Measurements from ENCODE around the gene CYBC1.

CYBC1 gene

DNA sequence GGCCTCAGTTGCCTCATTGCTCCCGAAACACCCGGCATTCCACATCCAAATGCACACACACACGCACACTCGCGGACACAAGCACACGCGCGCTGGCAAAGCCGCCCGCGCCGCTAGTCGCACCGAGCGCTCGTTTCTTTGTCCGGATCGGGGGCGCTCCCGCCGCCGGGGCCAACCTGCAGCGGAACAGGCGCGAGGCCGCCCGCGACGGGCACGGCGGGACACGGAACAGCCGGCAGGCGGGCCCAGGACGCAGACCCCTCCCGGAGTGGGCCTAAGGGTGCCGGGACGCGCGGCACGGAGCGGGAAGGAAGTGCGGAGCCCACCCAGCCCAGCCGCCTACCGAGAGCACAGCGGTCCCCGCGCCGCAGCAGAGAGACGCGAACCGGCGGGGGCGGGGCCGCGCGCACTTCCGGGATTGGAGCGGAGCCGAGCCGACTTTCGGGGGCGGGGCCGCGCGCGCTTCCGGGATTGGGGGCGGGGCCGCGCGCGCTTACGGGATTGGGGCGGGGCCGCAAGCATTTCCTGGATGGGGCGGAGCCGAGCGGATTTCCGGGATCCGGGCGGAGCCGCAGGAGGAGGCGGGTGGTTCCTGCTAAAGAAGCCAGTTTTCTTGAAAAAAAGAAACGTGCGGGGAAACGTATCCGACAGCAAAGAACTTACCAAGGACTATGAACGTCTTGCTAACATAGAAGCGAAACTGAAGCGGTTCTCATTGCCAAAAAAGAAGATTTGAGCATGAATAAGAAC lies at the start of gene CYBC1:
Gene CYBC1, minus strand, starts transcription at position 396 of the 750 bp plus-strand sequence. CDS start 1,498 bp downstream, outside the sequence.
- DNase-seq (ENCODE audit: low read depth, low spot score), result peak; percentile 97

DNA sequence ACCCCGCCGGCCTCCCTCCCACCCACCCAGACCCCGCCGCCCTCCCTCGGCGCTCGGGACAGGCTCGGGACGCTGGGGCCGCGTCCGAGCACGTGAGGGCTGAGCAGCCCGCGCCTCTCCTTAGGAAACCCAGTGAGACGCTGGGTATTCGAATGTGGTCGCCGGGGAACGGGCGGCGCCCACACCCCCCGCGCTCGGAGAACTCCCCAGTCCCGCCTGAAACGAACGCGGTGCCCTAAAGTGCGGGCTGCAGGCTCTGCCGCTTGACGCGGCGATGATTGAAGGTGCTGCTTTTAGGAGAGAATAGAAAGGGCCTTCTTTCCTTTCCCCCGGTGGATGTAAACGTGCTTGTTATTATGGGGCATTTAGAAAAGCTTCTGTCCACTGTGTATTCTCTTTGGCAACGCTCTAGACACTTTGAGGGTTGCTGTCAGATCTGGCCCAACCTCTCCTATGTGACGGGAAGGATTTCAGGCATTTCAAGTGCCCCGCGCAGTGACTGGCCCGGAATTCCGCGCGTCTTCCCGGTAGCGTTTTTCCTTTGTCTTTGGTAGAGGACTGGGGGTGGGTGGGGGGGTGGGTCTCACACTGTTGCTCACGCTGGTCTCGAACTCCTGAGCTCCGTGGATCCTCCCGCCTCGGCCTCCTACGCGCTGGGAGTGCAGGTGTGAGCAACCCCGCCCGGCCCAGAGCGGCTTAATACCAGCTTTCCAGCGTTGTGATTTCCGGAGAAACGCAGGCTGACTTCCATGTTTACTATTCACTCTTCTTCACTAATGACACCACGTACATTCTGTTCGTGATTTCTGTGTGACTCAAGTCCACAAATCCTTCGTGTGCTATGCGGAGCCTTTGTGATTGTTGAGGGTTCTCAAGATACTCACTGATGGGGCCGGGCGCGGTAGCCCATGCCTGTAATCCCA lies 47.2 kb upstream of the CYBC1 start:
- peak; percentile 78 for DNase-seq (ENCODE audit: low read depth, low spot score)

DNA sequence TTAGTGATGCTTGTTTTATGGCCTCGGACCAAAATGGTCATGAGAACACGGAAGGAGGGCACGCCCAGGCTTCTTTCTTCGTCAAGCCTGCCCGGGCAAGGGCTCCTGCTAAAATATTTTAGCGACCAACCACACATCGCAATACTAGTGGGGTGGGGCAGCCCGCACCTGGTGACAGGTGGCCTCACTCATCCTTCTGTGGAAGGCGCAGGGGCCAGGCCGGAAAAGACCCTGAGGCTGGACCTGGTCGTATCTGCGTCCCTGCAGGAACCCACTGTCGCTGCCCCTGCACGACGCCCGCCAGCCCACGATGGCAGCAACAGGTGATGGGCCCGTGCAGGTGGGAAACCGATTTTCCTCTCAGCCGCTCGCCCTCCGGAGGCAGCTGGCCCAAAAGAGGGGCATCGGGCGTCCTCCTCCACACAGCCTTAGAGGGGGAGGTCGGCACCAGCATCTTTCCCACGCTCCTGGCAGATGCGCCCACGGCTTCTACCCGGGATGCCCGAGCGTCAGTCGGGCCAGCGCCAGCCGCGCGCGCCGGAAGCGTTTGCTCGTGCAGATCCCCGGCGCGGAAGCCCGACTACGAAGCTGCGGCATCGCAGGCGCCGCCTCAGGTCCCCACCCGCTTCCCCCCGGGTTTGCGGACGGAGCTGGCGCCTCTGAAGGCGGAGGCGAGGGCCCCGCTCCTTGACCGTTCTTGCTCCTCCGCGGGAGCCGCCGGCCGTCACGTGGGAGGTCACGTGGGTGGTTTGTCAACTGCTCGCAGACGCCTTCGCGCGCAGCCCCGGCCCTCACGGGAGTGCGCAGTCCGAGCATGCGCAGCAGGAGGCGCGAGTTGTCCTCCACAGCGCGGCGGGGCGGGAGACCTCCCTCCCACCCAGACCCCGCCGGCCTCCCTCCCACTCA lies 46.2 kb upstream of the CYBC1 start:
- peak; percentile 97 for DNase-seq (ENCODE audit: low read depth, low spot score)

DNA sequence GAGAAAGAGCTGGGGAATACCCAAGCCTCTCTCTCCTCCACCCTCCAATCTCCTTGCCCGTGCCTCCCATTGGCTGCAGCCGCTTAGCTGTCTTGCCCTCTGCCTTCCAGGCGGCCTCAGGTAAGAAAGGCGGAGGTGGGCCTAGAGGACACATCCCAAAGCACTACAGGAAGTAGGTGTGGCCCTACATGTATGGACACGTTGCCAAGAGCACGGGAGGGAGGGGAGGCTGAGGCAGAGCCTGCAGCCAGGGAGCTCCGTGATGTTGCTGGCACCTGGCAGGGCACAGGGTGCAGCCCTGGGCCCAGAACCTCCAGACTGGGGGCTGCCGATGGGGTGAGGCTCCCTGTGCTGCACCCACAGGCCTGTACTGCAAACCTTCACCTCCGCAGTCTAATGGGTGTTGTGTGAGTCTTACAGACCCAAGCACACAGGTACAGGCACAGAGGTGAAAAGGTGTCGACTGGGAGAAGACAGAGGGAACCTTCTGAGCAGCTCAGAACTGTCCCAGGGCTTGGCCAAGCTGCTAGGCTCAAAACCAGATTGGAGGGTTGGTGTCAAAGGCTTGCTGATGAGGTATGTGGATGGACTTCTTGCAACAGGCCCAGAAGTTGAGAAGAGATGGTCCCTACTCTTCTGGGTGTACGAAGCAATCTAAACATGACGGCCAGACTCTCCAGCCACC lies 45.4 kb upstream of the CYBC1 start:
- DNase-seq (ENCODE audit: low read depth, low spot score), result no peak

DNA sequence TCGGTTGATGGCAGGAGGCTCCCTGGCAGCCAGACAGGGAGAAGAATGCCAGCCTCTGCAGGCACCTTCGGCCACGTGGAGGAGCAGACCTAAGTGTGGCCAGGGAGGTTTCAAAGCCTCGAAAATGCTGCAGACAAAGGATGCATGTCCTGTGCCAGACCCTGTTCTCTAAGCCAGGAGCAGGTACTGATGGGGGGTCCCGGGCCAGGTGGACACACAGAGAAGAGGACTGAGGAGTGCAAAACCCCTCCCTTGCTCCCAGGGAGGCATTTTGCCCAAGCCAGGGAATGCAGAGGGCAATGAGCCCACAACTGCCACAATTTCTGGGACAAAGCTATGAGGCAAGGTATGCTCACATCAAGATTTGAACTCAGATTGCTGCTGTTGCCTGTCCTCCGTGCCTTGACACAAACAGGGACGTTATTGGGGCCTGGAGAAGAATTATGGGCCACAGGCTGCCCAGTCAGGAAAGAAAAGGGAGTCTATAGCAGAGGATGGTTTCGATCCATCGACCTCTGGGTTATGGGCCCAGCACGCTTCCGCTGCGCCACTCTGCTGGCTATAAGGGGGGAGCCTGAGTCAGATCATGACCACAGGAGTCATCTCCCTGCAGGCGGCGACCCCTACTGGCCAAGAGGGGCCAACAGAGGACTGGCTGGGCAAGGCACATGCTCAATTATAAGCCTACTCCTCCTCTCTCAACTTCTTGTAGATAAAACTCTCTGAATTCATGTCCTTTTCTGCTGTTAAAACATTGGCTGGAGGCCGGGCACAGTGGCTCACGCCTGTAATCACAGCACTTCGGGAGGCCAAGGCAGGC lies 43.9 kb upstream of the CYBC1 start:
- peak; percentile 95 for DNase-seq (ENCODE audit: low read depth, low spot score)

DNA sequence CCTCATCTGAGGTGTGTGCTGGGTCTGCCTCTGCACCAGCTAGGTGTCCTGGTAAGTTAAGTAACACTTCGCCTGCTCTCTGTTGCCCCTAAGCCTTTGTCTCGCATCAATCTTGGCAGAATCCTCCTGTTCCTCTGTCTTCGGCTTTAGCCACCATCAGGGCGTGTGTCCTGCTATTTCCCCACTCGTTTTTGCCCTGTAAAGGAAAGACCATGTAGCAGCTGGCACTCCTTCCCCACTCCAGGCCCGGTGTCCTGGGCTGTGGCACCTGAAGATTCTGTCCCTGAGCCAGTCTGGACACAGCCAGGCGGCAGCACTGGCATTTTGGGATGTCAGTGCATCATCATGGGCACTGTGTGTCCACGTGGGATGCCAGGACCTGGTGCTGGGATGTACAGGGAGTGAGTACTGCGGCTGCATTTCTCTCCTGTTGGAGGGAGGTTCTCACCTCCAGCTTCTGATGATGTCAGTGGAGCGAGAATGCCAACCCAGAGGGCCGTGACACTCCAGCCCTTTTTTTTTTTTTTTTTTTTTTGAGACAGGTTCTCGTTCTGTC lies 42.8 kb upstream of the CYBC1 start:
- DNase-seq (ENCODE audit: low read depth, low spot score), result peak; percentile 28

DNA sequence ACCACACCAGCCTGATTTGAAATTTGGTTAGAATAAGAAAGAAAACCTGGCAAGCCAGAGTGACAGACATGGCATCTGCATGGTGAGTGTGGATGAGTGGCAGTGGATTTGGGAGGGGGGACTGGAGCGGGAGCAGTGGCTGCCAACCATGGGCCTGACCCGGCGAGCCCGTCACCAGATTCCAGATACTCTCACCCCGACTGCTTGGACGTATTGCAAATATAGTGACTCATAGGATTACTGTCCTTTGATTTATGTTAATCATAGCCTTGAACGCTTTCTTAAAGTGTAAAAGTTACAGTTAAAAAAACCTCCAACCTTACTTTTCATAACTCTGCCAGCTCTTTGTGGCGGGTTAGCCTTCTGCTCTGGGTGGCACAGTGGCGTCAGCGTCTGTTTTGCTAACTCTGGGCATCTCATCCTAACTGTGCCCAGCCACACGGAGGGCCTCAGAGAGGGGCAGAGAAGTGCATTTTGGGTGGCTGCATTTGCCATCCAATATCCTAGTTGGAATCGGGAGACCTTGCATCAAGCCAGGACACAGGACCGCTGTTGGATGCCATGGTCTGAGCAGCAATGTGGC lies 42.2 kb upstream of the CYBC1 start:
- peak; percentile 77 for DNase-seq (ENCODE audit: low read depth, low spot score)

DNA sequence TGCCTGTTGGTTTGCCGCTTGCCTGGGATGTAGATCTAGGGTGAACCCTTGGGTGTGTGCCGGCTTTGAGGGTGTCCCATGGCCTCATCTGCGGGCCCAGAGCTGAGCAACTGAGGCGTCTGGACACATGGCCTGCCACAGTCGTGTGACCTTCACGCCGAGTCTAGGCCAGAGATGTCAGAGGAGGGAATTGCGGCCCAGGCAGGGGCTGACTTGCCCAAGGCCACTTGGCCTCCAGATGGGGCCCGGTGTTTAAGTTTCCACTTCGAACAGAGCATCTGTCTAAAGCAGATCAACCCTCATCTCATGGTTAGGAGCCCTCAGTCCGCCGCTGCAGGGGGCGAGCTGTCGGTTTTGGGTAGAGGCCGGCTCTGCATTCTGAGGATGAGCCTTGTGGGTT lies 41.0 kb upstream of the CYBC1 start:
- no peak for DNase-seq (ENCODE audit: low read depth, low spot score)

DNA sequence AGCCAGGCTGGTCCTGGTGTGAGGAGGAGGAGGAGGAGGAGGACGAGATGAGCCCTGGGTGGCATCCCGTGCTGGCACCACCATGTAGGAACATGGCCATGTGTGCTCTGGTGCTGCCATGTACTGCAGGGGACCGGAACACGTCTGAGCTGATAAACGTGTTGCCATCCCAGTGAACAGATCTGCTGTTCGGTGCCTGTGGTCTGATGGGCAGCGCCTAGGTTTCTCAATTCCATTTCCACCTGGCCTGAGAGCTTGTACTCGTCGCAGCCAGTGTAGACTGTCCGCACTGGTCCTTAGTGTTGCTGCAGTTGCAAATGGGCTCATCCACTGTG lies 40.6 kb upstream of the CYBC1 start:
- DNase-seq (ENCODE audit: low read depth, low spot score), result no peak

DNA sequence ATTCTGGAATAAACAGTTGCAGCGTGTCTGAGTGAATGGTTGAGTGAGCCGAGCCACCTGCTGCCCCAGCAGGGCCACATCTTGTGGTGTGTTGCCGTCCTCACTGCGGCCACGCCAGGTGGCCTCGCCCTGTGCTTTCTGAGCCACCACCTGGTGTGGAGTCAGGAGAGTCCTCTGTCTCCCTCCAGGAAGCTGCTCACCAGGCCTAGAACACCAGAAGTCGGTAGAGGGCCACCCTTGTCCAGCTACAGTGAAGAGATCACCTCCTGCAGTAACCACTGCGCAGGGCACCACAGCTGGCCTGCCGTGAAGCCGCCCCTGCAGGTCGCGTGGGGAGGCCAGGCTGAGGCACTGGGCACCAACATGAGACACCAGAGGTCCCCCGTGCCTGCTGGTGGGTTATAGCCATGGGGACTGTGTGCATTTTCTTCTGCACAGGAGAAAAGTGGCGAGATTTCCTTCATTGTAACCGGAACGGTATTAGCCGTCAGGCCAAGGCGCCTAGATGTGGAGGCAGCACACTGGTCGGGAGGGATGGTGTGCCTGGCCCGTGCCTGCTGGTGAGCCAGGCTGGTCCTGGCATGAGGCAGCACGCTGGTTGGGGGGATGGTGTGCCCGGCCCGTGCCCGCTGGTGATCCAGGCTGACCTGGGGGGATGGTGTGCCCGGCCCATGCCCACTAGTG lies 40.1 kb upstream of the CYBC1 start:
- no peak for DNase-seq (ENCODE audit: low read depth, low spot score)

DNA sequence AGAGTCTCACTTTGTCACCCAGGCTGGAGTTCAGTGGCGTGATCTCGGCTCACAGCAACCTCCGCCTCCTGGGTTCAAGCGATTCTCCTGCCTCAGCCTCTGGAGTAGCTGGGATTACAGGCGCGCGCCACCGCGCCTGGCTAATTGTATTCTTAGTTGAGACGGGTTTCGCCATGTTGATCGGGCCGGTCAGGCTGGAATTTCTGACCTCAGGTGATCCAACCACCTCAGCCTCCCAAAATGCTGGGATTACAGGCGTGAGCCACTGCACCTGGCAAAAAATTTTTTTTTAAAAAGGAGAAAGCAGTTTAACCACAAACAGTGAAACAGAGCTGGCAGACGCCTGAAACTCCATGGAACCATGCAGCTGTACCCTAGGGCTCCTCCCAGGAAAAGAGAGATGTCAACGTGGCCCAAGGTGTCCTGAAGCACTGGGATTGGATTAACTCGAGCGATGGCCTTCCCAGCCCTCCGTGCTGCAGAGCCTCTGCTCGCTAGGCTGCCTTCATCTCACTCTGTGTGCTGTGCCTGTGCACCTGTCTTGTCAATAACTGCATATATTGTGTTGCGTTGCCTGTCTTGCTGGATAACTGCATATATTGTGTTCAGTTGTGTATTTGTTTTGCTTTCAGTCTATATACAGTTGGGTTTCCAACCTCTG lies 39.4 kb upstream of the CYBC1 start:
- DNase-seq (ENCODE audit: low read depth, low spot score), result no peak

DNA sequence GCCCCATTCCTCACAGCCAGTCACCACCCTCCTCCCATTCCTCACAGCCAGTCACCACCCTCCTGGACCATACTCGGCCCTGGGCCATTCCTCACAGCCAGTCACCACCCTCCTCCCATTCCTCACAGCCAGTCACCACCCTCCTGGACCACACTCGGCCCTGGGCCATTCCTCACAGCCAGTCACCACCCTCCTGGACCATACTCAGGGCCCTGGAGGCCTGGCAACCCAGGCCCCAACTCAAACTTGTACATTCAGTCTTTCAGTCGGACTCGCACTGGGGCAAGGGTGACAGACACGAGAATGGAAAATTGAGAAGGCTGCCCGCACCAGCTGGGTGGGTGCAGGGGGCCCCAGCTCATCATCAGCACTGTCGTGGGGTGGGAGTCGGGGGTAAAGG lies 38.6 kb upstream of the CYBC1 start:
- peak; percentile 93 for DNase-seq (ENCODE audit: low read depth, low spot score)

DNA sequence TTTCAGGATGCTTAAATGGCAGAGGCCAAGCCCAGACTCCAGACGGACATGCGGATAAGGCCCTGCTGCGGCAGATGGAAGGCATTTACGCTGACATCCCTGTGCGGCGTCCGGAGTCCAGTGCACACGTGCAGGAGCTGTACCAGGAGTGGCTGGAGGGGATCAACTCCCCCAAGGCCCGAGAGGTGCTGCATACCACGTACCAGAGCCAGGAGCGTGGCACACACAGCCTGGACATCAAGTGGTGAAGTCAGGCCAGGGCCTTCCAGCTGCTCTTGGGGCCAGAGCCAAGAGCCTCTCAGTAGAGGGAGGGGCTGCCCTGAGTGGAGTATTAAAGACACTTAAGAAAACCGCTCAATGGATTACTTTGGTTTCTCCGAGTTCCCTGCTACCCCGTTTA lies 37.4 kb upstream of the CYBC1 start:
- DNase-seq (ENCODE audit: low read depth, low spot score), result peak; percentile 16

DNA sequence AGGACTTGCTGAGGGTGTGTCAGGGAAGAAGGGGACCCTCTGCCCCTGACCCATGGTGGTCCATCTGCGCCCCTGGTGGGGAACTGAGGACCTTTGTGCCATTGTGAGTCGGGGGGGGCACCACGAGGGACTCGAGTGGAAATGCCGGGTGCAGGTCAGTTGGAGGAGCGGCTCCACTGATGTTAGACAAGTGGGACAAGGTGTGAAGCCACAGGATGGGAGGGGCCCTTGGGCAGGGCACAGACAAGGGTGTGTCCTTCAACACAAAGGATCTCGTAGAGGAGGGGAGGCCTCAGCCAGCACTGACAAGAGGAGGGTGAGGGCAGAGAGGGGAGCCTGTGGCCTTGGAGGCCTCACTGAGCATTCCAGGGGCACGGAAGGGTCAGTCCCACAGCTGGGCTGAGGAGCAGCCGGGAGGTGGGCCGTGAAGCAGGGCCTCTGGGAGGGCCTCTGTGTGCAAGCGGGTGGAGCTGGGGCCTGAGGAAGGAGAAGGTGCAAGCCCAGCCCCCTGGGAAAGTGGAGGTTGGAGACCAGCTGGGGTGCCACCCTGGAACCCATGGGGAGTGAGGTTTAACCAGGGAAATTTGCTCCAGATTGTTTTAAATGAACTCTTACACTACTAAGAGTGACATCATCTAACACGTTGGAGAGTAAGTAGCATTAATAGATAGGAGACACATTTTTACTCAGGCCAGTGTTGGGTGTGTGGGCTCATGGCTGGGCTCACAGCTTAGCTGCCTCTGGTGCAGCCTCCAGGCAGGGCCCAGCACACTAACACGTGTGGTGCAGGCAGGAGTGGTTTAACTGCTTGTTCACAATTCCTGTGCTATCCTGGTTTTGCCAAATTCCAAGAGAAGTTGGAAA lies 35.9 kb upstream of the CYBC1 start:
- no peak for DNase-seq (ENCODE audit: low read depth, low spot score)

DNA sequence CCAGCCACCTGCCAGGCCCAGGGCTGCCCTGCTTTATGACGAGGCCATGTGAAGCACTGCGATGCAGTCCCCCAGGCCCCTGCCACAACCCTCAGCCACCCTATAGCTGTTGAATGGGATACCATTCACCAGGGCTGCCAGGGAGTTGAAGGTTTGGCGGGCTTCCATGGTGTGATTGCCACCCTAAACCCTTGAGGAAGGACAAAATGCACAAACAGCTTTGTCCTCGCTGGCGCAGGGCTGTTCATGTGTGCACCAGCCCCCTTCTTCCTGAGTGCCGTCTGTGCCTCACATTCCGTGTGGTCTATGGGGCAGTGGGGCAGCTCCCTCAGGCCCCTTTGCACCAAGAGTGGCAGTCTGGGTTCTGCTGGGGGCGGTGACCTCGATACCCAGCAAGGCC lies 33.3 kb upstream of the CYBC1 start:
- no peak for DNase-seq (ENCODE audit: low read depth, low spot score)

DNA sequence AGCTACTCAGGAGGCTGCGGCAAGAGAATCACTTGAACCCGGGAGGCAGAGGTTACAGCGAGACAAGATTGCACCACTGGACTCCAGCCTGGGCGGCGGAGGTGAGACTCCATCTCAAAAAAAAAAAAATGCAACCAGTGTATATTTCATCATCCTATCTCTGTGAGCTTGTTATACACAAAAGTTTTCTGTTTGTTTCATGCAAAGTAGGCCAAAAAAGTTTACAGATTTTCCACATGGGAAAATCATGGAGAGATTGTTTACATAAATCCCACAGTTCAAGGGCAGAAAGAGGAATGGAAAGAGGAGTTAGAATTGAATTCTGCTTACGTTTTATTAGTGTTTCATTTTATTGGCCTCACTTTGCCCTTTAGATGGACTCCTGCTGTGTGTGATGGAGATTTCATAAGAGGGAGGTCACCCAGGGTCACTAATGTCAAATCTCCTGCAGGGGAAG lies 32.7 kb upstream of the CYBC1 start:
- no peak for DNase-seq (ENCODE audit: low read depth, low spot score)

DNA sequence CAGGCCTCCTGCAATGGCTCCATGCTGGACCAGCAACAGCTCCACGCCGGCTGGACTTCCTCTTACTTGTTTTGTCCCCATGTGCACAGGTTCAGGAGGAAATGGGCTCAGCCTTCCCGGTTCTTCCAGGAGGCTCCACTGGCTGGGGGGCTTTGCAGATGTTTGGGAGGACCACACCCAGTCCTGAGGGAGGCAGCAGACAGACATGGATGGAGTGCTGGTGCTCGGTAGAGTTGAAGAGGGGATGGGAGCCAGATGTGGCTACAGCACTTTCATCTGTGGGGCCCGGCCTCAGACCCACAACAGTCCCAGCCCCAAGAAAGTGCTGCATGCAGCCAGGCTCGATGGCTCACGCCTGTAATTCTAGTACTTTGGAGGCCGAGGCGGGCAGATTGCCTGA lies 29.8 kb upstream of the CYBC1 start:
- DNase-seq (ENCODE audit: low read depth, low spot score), result no peak

DNA sequence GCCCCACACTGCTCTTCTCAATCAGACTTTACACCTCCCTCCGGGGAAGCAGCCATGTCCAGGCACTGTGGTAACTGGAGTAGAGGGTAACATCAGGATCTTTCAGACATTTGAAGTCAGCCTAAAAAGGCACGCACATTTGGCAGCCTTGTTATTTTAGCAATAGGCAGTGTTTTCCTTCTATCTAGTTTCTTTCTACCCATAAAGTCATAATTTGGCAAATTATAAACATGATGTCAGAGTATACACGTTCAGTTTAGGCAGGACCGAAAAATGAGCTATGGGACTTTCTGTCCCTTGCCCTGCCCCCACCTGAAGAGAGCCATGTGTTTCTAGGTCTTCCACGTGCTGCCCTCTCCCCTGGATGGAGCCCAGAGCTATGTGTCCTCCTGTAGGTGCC lies 29.1 kb upstream of the CYBC1 start:
- DNase-seq (ENCODE audit: low read depth, low spot score), result no peak

All from astrocyte of the hippocampus (primary cell).